AG20443 (cell line): ENCODE results near the gene GLP1R.
"Not testable (repeated sequence)": the region's sequence is repeated elsewhere in the genome, so short reads cannot be mapped to it uniquely, and the experiment has no call there.

Experiments
- DNase-seq: peaks from one replicate; pipeline ENCODE4 v3.0.0; 2012; ENCODE audit warnings: low spot score, mixed read lengths

The GLP1R gene

GRCh38 chr6:39128106-39128505 is 79.5 kb downstream of the GLP1R start:
- no peak for DNase-seq

DNA sequence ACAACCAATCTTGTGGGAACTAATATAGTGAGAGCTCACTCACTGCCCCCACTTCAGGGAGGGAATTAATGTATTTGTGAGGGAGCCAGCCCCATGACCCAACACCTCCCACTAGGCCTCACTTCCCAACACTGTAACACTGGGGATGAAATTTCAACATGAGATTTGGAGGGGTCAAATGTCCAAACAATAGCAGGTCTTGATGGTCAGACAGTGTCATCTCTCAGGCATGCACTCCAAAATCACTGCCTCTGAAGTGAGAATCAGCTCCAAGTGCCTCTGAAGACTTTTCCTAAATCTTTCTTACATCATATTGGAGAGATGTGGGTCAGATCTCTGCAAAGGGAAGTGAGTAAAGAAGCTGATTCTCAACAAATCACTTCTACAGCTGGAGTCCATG is 80.3 kb downstream of the GLP1R start:
- DNase-seq, result no peak

DNA sequence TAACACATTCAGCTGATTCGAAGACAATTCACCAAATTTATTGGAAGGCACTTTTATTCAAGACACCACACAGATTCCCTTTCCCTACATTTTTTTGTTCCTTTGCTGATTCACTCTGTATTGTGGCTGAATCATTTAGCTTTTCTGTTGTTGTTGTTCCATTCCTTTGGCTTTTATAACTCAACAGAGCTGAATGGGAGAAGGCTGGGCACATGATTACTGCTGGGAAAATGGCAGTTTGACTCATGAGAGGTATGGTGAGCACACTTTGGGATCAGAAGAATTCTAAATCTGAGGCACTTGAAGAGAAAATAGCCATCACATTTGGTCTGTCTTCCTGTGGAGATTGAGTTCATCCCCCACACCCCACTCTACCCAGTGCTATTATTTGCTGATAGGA is 82.1 kb downstream of the GLP1R start:
- no peak for DNase-seq

GRCh38 chr6:39134761-39135160 is 86.2 kb downstream of the GLP1R start:
- not testable (repeated sequence) for DNase-seq

- not testable (repeated sequence) for DNase-seq
Measured at GRCh38 chr6:39136207-39136606, 87.6 kb downstream of the GLP1R start.

DNA sequence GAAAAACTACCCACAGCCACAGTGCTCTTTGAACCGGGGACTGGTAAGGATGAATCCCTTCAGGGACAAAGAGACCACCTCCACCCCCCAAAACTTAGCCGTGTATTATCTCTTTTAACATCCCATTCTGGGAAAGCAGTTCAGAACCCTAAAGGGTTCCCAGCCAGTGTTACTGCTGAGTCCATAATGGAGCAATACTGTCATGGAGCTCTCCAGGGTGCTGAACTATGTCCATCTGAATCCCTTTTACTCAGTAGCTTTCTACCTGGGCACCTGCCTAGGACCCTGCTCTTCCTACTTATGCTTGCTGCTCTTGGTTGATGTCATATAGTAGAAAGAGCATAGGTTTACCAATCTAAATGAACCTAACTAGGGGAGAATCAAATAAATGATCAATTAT is 88.7 kb downstream of the GLP1R start:
- DNase-seq, result no peak
